T-cell (primary cell): Measurements from ENCODE around the gene TTC33. TPM values are rescaled to one million over a fixed set of nuclear protein-coding genes. Genes with fewer than 3 reads are reported as not detected.
"Not testable (repeated sequence)": the region's sequence is repeated elsewhere in the genome, so short reads cannot be mapped to it uniquely, and the experiment has no call there.

Experiments
- ATAC-seq, 4 experiments: fragments of 200-7000 bp in 3 of 4; fragments of 150-1000 bp in 1 of 4; cut with Tn5 transposase; replicated peaks in 1 of 4; 1 replicate in 3 of 4; 2 replicates in 1 of 4; pipeline ENCODE4 v1.10.0; 2021; ENCODE audit warnings: moderate library complexity in 3 of 4, mild to moderate bottlenecking in 2 of 4, moderate number of reproducible peaks in 1 of 4
- CTCF ChIA-PET, 2 donors: fragments of 300-600 bp; sonication (Branson Sonifier 250); formaldehyde crosslinking; loops; one replicate each; lab custom pipeline; 2022; ENCODE audit warnings: antibody characterized with exemption in 2 of 2; lab: Charles Lee
- POLR2A ChIA-PET, 2 donors: fragments of 300-600 bp; sonication (Branson Sonifier 250); formaldehyde crosslinking; loops; one replicate each; lab custom pipeline; 2022; ENCODE audit warnings: antibody characterized with exemption in 2 of 2; lab: Charles Lee
- DNase-seq, 35 experiments: peaks; one replicate each; pipeline versions ENCODE4 v3.0.0 to v3.0.0-alpha.2; 2013 to 2023
- H3K27ac ChIP-seq: one replicate; pipeline ENCODE4 v1.5.1; 2013; ENCODE audit warnings: low read length
- H3K27me3 ChIP-seq, 2 experiments: replicated peaks in 1 of 2; 1 replicate in 1 of 2; 2 replicates in 1 of 2; pipeline versions ENCODE4 v1.6.1 to v1.7.0; 2013; ENCODE audit warnings: low read length in 1 of 2, mixed read lengths in 1 of 2; ENCODE audit not compliant: control insufficient read depth in 2 of 2, insufficient read depth in 2 of 2; ENCODE audit errors: extremely low read depth in 1 of 2
- H3K36me3 ChIP-seq, 2 donors: 1 replicate in 1 of 2; 2 replicates in 1 of 2; pipeline versions ENCODE4 v1.6.1 to v1.7.0; 2013; ENCODE audit warnings: low read length in 1 of 2; ENCODE audit not compliant: control insufficient read depth in 2 of 2, insufficient read depth in 1 of 2; ENCODE audit errors: extremely low read depth in 1 of 2
- H3K4me1 ChIP-seq, 2 experiments: 1 replicate in 1 of 2; 2 replicates in 1 of 2; pipeline versions ENCODE4 v1.6.1 to v1.7.0; 2013; ENCODE audit warnings: low read length in 2 of 2, mixed read lengths in 1 of 2; ENCODE audit not compliant: insufficient read depth in 2 of 2, control insufficient read depth in 1 of 2; ENCODE audit errors: extremely low read depth in 1 of 2
- H3K4me3 ChIP-seq, 2 donors: 1 replicate in 1 of 2; 2 replicates in 1 of 2; pipeline versions ENCODE4 v1.5.1 to v1.7.0; 2013; ENCODE audit warnings: mild to moderate bottlenecking in 2 of 2, low read length in 1 of 2, moderate library complexity in 1 of 2; ENCODE audit not compliant: control insufficient read depth in 1 of 2; ENCODE audit errors: extremely low read depth in 1 of 2
- H3K9me3 ChIP-seq: 2 replicates; pipeline ENCODE4 v1.7.0; 2013
- H3K27ac Mint-ChIP-seq, 2 donors: one replicate each; pipeline ENCODE4 v1.8.0; 2020 to 2021; ENCODE audit warnings: mild to moderate bottlenecking in 2 of 2, mixed read lengths in 2 of 2
- H3K27me3 Mint-ChIP-seq, 2 donors: one replicate each; pipeline ENCODE4 v1.8.0; 2021 to 2022; ENCODE audit warnings: mixed read lengths in 2 of 2
- H3K36me3 Mint-ChIP-seq: one replicate; pipeline ENCODE4 v1.8.0; 2021; ENCODE audit warnings: mixed read lengths
- H3K4me1 Mint-ChIP-seq, 3 donors: one replicate each; pipeline ENCODE4 v1.8.0; 2020 to 2022; ENCODE audit warnings: mixed read lengths in 3 of 3, mild to moderate bottlenecking in 1 of 3
- H3K4me3 Mint-ChIP-seq, 3 donors: one replicate each; pipeline ENCODE4 v1.8.0; 2020 to 2022; ENCODE audit warnings: mild to moderate bottlenecking in 3 of 3, mixed read lengths in 3 of 3, moderate library complexity in 3 of 3
- H3K9me3 Mint-ChIP-seq, 3 donors: one replicate each; pipeline ENCODE4 v1.8.0; 2020 to 2022; ENCODE audit warnings: mixed read lengths in 3 of 3
- WGBS: methylation state at CpG from one replicate; pipeline ENCODE4 v1.1.5; 2013; ENCODE audit warnings: missing lambda C conversion rate; ENCODE audit not compliant: insufficient coverage; 5-methylcytosine and 5-hydroxymethylcytosine counted together
- total RNA-seq, 35 experiments: library from RNA in 6 of 35; stranded (reverse) in 6 of 35; fragments of 120-200 nt in 1 of 35; gene quantifications; one replicate each; pipeline versions ENCODE4 v1.2.1 to v1.2.4 and lab custom pipeline; 2013 to 2026

The TTC33 gene
- total RNA-seq, 5 donors from 2014 or later (not counting 1 experiment from before 2014, with no cell fraction given) = 8.3 to 15.4 (median 13.6) TPM

GRCh38 chr5:40797273-40798011 lies 41.7 kb upstream of the TTC33 start:
- H3K9me3 ChIP-seq = no peaks in the 10 kb centered on the region
- H3K27me3 Mint-ChIP-seq = no peaks in the 10 kb centered on the region
- H3K4me3 ChIP-seq = peak overlapping the region; percentile 84 to 95
- peaks cover 11 to 12% of the 10 kb centered on the region in 2 experiments for H3K4me1 ChIP-seq
- no peaks in the 10 kb centered on the region for H3K9me3 Mint-ChIP-seq
- H3K27ac Mint-ChIP-seq = peak overlapping the region; percentile 83 to 92
- POLR2A ChIA-PET = no interaction called here
- ATAC-seq (peak; percentile 38 to 43 (median 41)), DNase-seq (peak; percentile 48 to 85 (median 68))
- H3K27ac ChIP-seq = peak overlapping the region; percentile 91
- H3K4me3 Mint-ChIP-seq = peak overlapping the region; percentile 88 to 90 (median 89)
- WGBS = under 1% methylated on average over 41 of the region's 56 CpGs
- no peaks in the 10 kb centered on the region for H3K27me3 ChIP-seq
- CTCF ChIA-PET = interaction anchor here in 1 of 2 donors (0.6 to 1.5 kb wide), 3 partner anchors 36 to 355 kb away, joined by 3 to 8 read pairs (median 4); no protein-coding TSS in a partner anchor
- peaks cover 0 to 6% of the 10 kb centered on the region in 2 donors for H3K36me3 ChIP-seq
- H3K36me3 Mint-ChIP-seq = peaks cover 17% of the 10 kb centered on the region
- H3K4me1 Mint-ChIP-seq = peaks cover 46 to 52% (median 49%) of the 10 kb centered on the region in 3 donors

- Mint-ChIP-seq H3K36me3 (peaks cover 17% of the 10 kb centered on the region), H3K27ac (no peak overlapping the region), H3K9me3 (no peaks in the 10 kb centered on the region), H3K27me3 (no peaks in the 10 kb centered on the region), H3K4me3 (peak overlapping the region; percentile 88 to 90 (median 89)), H3K4me1 (peaks cover 47 to 58% (median 57%) of the 10 kb centered on the region in 3 donors)
- Histone ChIP-seq H3K36me3 (peaks cover 0 to 6% of the 10 kb centered on the region in 2 donors), H3K9me3 (no peaks in the 10 kb centered on the region), H3K27ac (no peak overlapping the region), H3K4me3 (no peak overlapping the region), H3K27me3 (no peaks in the 10 kb centered on the region), H3K4me1 (peaks cover 11 to 12% of the 10 kb centered on the region in 2 experiments)
- ATAC-seq (no peak), DNase-seq (no peak)
- ChIA-PET CTCF (interaction anchor here in 1 of 2 donors (0.6 kb wide), 1 partner anchor 143 kb away, joined by 3 read pairs; no protein-coding TSS in a partner anchor), POLR2A (no interaction called here)
- WGBS = no CpG with 5 or more reads among the region's 3 CpGs
These were observed 40.7 kb upstream of the TTC33 start for GRCh38 chr5:40796487-40796889.

GRCh38 chr5:40794877-40795276 lies 39.1 kb upstream of the TTC33 start:
- H3K4me3 ChIP-seq, H3K36me3 ChIP-seq, H3K27me3 ChIP-seq, H3K9me3 ChIP-seq, POLR2A ChIA-PET, H3K27me3 Mint-ChIP-seq, DNase-seq, H3K9me3 Mint-ChIP-seq, CTCF ChIA-PET, H3K27ac ChIP-seq, H3K27ac Mint-ChIP-seq, H3K4me3 Mint-ChIP-seq, ATAC-seq: not testable (repeated sequence)
- Mint-ChIP-seq H3K4me1 (peaks cover 63 to 74% (median 71%) of the 10 kb centered on the region in 3 donors), H3K36me3 (peaks cover 21% of the 10 kb centered on the region)
- H3K4me1 ChIP-seq = peaks cover 12 to 13% of the 10 kb centered on the region in 2 experiments
- 100% methylated on average over 1 of the region's 3 CpGs for WGBS

- POLR2A ChIA-PET, ATAC-seq, H3K9me3 Mint-ChIP-seq, DNase-seq, H3K36me3 ChIP-seq, H3K27ac Mint-ChIP-seq, H3K4me3 ChIP-seq, H3K9me3 ChIP-seq, CTCF ChIA-PET, H3K27me3 ChIP-seq, H3K4me3 Mint-ChIP-seq, H3K27ac ChIP-seq, H3K27me3 Mint-ChIP-seq: not testable (repeated sequence)
- H3K4me1 ChIP-seq = peaks cover 12 to 14% of the 10 kb centered on the region in 2 experiments
- peaks cover 68 to 76% (median 75%) of the 10 kb centered on the region in 3 donors for H3K4me1 Mint-ChIP-seq
- peaks cover 23% of the 10 kb centered on the region for H3K36me3 Mint-ChIP-seq
These were observed 38.6 kb upstream of the TTC33 start for GRCh38 chr5:40794340-40794739.

GRCh38 chr5:40792691-40793090 lies 36.9 kb upstream of the TTC33 start:
- WGBS = no CpG with 5 or more reads among the region's 10 CpGs
- not testable (repeated sequence) for ATAC-seq, H3K4me3 ChIP-seq, H3K4me3 Mint-ChIP-seq, H3K9me3 ChIP-seq, H3K27ac ChIP-seq, H3K27me3 ChIP-seq, DNase-seq, H3K27me3 Mint-ChIP-seq, H3K9me3 Mint-ChIP-seq, H3K36me3 ChIP-seq, H3K27ac Mint-ChIP-seq
- ChIA-PET CTCF (interaction anchor here in 1 of 2 donors (0.6 kb wide), 1 partner anchor 31 kb away, joined by 3 read pairs; no protein-coding TSS in a partner anchor), POLR2A (interaction anchor here in 1 of 2 donors (0.6 kb wide), 1 partner anchor 41 kb away, joined by 3 read pairs; no protein-coding TSS in a partner anchor)
- H3K4me1 Mint-ChIP-seq = peaks cover 77 to 87% (median 85%) of the 10 kb centered on the region in 3 donors
- peaks cover 39% of the 10 kb centered on the region for H3K36me3 Mint-ChIP-seq
- H3K4me1 ChIP-seq = peaks cover 8 to 12% of the 10 kb centered on the region in 2 experiments

GRCh38 chr5:40791715-40792139 lies 36.0 kb upstream of the TTC33 start:
- Mint-ChIP-seq H3K9me3 (peaks cover 0 to 8% (median 3%) of the 10 kb centered on the region in 3 donors), H3K27me3 (no peaks in the 10 kb centered on the region), H3K4me1 (peaks cover 79 to 85% (median 82%) of the 10 kb centered on the region in 3 donors), H3K4me3 (no peak overlapping the region), H3K27ac (no peak overlapping the region), H3K36me3 (peaks cover 43% of the 10 kb centered on the region)
- peaks cover 0 to 6% of the 10 kb centered on the region in 2 donors for H3K36me3 ChIP-seq
- no peaks in the 10 kb centered on the region for H3K27me3 ChIP-seq
- H3K4me1 ChIP-seq = peaks cover 8% of the 10 kb centered on the region in 2 experiments
- DNase-seq (no peak), ATAC-seq (no peak)
- H3K4me3 ChIP-seq = no peak overlapping the region
- WGBS = no CpG with 5 or more reads among the region's 3 CpGs
- no peaks in the 10 kb centered on the region for H3K9me3 ChIP-seq
- POLR2A ChIA-PET = no interaction called here
- CTCF ChIA-PET = interaction anchor here (0.6 kb wide), 2 partner anchors 14 to 467 kb away, joined by 3 to 4 read pairs; no protein-coding TSS in a partner anchor
- H3K27ac ChIP-seq = no peak overlapping the region
